Measurements from ENCODE around the gene RARB.

DNA sequence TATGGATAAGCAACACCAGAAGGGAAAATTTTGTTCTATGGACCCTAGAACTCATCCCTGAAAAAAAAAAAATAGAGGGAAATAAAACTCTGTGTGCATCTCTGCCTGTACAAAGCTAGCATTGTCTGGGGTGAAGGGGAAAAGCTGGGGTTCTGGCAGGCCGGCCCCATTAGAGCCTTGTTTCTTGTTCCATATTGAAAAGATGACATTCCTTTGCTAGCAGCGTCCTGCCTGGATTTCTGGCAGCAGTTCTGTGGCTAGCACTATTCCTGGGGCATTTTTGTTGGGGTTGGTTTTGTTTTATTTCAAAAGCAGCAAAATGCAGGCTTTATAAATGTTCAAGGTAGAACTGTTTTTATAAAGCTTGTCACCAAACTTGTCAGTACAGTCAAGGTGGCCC lies 45.2 kb downstream of the RARB start:
- TF ChIP-seq EZH2 (IDR thresholded peaks at IDR 0.05) (no peak), EZH2phosphoT487 (IDR thresholded peaks at IDR 0.05) (no peak)
- TF ChIP-seq, protein P1, sequence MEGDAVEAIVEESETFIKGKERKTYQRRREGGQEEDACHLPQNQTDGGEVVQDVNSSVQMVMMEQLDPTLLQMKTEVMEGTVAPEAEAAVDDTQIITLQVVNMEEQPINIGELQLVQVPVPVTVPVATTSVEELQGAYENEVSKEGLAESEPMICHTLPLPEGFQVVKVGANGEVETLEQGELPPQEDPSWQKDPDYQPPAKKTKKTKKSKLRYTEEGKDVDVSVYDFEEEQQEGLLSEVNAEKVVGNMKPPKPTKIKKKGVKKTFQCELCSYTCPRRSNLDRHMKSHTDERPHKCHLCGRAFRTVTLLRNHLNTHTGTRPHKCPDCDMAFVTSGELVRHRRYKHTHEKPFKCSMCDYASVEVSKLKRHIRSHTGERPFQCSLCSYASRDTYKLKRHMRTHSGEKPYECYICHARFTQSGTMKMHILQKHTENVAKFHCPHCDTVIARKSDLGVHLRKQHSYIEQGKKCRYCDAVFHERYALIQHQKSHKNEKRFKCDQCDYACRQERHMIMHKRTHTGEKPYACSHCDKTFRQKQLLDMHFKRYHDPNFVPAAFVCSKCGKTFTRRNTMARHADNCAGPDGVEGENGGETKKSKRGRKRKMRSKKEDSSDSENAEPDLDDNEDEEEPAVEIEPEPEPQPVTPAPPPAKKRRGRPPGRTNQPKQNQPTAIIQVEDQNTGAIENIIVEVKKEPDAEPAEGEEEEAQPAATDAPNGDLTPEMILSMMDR (IDR thresholded peaks at IDR 0.05): no peak
